Uterus (tissue), 2 donors: ENCODE measurements around the gene IGFBP4.

Experiments
- POLR2A ChIP-seq, 2 donors: fragments of 450-650 bp; IDR thresholded peaks; one replicate each; pipeline ENCODE4 v1.6.1; 2016; ENCODE audit warnings: antibody characterized with exemption in 2 of 2, mild to moderate bottlenecking in 1 of 2, moderate library complexity in 1 of 2
- TF ChIP-seq, protein P1 (sequence below), 4 experiments: fragments of 200-600 bp in 2 of 4; fragments of 450-650 bp in 2 of 4; sonication (generic) in 2 of 4; IDR thresholded peaks; one replicate each; pipeline ENCODE4 v1.5.1; 2016 to 2019; ENCODE audit warnings: antibody characterized with exemption in 4 of 4, mild to moderate bottlenecking in 2 of 4, moderate library complexity in 1 of 4

DNA sequence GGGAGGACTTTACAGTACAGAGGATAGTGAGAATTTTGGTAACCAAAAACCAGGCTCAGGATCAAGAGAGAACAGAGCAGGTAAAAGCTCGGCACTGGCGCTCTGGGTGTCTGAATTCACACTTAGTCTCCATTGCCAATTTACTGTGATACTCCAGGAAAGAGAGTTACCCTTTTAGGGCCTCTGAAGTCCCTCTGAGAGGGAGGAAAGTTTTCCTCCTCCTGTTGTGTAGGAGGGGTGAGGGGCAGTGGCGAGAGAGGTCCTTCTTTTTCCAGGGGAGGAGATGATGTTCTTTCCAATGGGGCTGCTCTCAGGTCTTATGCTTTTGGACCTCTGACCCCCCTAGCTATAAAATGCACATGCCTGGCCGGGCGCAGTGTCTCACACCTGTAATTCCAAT lies 63.5 kb downstream of the IGFBP4 start:
- TF ChIP-seq, protein P1, sequence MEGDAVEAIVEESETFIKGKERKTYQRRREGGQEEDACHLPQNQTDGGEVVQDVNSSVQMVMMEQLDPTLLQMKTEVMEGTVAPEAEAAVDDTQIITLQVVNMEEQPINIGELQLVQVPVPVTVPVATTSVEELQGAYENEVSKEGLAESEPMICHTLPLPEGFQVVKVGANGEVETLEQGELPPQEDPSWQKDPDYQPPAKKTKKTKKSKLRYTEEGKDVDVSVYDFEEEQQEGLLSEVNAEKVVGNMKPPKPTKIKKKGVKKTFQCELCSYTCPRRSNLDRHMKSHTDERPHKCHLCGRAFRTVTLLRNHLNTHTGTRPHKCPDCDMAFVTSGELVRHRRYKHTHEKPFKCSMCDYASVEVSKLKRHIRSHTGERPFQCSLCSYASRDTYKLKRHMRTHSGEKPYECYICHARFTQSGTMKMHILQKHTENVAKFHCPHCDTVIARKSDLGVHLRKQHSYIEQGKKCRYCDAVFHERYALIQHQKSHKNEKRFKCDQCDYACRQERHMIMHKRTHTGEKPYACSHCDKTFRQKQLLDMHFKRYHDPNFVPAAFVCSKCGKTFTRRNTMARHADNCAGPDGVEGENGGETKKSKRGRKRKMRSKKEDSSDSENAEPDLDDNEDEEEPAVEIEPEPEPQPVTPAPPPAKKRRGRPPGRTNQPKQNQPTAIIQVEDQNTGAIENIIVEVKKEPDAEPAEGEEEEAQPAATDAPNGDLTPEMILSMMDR (IDR thresholded peaks at IDR 0.05), result no peak
- TF ChIP-seq POLR2A (IDR thresholded peaks at IDR 0.05), result no peak
